ENCODE measurements around the gene SYNC. TPM values are rescaled to one million over a fixed set of nuclear protein-coding genes. Genes with fewer than 3 reads are reported as not detected.
"Not testable (repeated sequence)": the region's sequence is repeated elsewhere in the genome, so short reads cannot be mapped to it uniquely, and the experiment has no call there.

SYNC gene
- total and polyA plus RNA-seq, 2 donors, result 0.66 to 2.5 TPM

DNA sequence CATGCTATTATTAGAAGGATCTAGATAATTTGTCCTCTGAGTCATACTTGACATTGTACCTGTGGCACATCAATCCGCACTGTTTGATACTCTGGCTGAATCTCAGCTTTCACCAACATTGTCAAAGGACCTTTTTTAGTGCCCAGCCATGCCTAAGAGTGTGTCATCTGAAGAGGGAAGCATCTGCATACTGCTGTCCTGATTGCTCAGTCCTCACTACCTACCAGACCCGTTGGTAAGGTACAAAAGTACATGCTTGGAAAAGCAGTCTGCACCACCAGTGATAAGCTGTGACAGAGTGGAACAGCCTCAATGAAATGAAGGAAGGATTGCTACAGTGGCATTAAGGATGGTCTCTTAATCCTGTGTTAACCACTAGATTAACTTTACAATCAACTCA lies 17.1 kb downstream of the SYNC start:
- 86% methylated on average over 2 of the region's 2 CpGs for WGBS
- no peak overlapping the region for H3K27ac ChIP-seq (ENCODE audit: low read depth in 1 of 2, low read length in 1 of 2)
- no peak for DNase-seq (ENCODE audit: low read depth in 6 of 9, low spot score in 9 of 9)
- no peak overlapping the region for H3K4me3 ChIP-seq (ENCODE audit: low read length in 2 of 2)
- no peaks in the 10 kb centered on the region for H3K27me3 ChIP-seq (ENCODE audit: control insufficient read depth in 2 of 2, insufficient read depth in 1 of 2, low read length in 1 of 2)
- peaks cover 33 to 67% of the 10 kb centered on the region in 2 donors for H3K36me3 ChIP-seq (ENCODE audit: control insufficient read depth in 2 of 2, insufficient read depth in 2 of 2, low read length in 1 of 2)
- H3K9me3 ChIP-seq (ENCODE audit: control insufficient read depth in 2 of 2, insufficient read depth in 1 of 2, low read length in 1 of 2), result no peaks in the 10 kb centered on the region
- H3K4me1 ChIP-seq (ENCODE audit: control insufficient read depth in 2 of 2, insufficient read depth in 2 of 2, low read length in 2 of 2), result no peaks in the 10 kb centered on the region

DNA sequence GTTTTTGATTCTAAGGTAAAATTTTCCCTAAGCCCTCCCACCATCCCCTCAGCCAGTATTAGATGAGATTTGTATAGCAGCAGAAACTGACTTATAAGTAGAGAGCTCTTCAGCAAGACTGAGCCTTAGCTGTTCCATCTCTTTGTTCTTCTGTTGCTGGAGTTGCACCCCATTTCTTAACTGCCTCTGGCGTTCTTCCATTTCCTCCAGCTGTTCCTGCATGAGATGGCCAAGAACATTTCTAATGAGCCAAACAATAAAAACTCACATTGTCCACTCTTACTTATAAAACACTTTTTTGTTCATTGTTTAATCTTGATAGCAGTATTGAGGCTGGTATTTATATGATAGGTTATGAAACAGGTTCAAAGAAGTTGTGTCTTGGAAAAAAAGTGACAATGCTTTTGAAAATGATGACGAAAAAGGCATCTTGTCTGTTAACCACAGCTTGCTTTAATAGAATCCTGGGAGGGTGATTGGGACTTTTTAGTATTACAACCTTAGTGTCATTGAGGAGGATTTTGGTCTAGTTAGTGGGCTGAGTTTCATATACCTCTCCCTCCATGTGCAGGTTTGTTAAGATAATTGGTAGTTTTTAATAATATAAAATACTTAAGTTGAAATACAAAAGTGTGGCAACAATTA lies 18.3 kb downstream of the SYNC start:
- no peak overlapping the region for H3K27ac ChIP-seq (ENCODE audit: low read depth in 1 of 2, low read length in 1 of 2)
- no peaks in the 10 kb centered on the region for H3K27me3 ChIP-seq (ENCODE audit: control insufficient read depth in 2 of 2, insufficient read depth in 1 of 2, low read length in 1 of 2)
- H3K36me3 ChIP-seq (ENCODE audit: control insufficient read depth in 2 of 2, insufficient read depth in 2 of 2, low read length in 1 of 2), result peaks cover 38 to 72% of the 10 kb centered on the region in 2 donors
- H3K4me3 ChIP-seq (ENCODE audit: low read length in 2 of 2), result no peak overlapping the region
- H3K4me1 ChIP-seq (ENCODE audit: control insufficient read depth in 2 of 2, insufficient read depth in 2 of 2, low read length in 2 of 2), result no peaks in the 10 kb centered on the region
- 94% methylated on average over 2 of the region's 2 CpGs for WGBS
- H3K9me3 ChIP-seq (ENCODE audit: control insufficient read depth in 2 of 2, insufficient read depth in 1 of 2, low read length in 1 of 2), result no peaks in the 10 kb centered on the region
- no peak for DNase-seq (ENCODE audit: low read depth in 6 of 9, low spot score in 9 of 9)

DNA sequence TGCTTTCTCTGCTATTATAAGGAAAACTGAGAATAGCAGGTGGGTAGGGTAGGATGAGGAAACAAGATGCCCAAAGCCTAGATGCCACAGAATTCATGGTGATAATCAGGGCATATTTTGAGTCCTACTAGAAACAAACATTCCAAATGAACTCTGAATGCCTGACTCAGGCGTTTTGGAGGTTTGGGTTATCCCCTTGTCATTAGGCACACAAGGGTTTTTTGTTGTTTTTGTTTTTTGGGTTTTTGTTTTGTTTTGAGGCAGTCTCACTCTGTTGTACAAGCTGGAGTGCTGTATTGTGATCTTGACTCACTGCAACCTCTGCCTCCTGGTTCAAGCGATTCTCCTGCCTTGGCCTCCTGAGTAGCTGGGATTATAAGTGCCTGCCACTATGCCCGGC lies 19.2 kb downstream of the SYNC start:
- 97% methylated on average over 3 of the region's 3 CpGs for WGBS
- Histone ChIP-seq H3K36me3 (ENCODE audit: control insufficient read depth in 2 of 2, insufficient read depth in 2 of 2, low read length in 1 of 2) (peaks cover 47 to 79% of the 10 kb centered on the region in 2 donors), H3K4me1 (ENCODE audit: control insufficient read depth in 2 of 2, insufficient read depth in 2 of 2, low read length in 2 of 2) (no peaks in the 10 kb centered on the region), H3K4me3 (ENCODE audit: low read length in 2 of 2) (no peak overlapping the region), H3K27me3 (ENCODE audit: control insufficient read depth in 2 of 2, insufficient read depth in 1 of 2, low read length in 1 of 2) (no peaks in the 10 kb centered on the region), H3K9me3 (ENCODE audit: control insufficient read depth in 2 of 2, insufficient read depth in 1 of 2, low read length in 1 of 2) (no peaks in the 10 kb centered on the region), H3K27ac (ENCODE audit: low read depth in 1 of 2, low read length in 1 of 2) (no peak overlapping the region)
- no peak for DNase-seq (ENCODE audit: low read depth in 6 of 9, low spot score in 9 of 9)

DNA sequence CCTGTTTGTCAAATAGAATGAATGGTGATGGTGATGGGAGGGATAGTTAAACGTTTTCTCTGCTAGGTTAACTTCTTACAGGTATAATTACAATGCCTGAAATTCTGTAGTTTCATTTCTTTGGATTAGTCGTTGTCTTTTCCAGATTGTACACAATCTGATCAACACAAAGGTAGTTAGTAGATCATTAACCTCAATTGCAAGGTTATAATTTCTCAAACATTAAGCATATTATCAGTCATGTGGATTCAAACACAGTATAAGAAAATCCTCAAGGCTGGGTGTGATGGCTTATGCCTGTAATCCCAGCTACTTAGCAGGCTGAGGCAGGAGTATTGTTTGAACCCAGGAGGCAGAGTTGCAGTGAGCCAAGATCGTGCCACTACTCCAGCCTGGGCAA lies 20.6 kb downstream of the SYNC start:
- peaks cover 53 to 87% of the 10 kb centered on the region in 2 donors for H3K36me3 ChIP-seq (ENCODE audit: control insufficient read depth in 2 of 2, insufficient read depth in 2 of 2, low read length in 1 of 2)
- 94% methylated on average over 3 of the region's 3 CpGs for WGBS
- no peak overlapping the region for H3K27ac ChIP-seq (ENCODE audit: low read depth in 1 of 2, low read length in 1 of 2)
- no peaks in the 10 kb centered on the region for H3K4me1 ChIP-seq (ENCODE audit: control insufficient read depth in 2 of 2, insufficient read depth in 2 of 2, low read length in 2 of 2)
- H3K27me3 ChIP-seq (ENCODE audit: control insufficient read depth in 2 of 2, insufficient read depth in 1 of 2, low read length in 1 of 2), result no peaks in the 10 kb centered on the region
- DNase-seq (ENCODE audit: low read depth in 6 of 9, low spot score in 9 of 9), result no peak
- H3K9me3 ChIP-seq (ENCODE audit: control insufficient read depth in 2 of 2, insufficient read depth in 1 of 2, low read length in 1 of 2), result no peaks in the 10 kb centered on the region
- H3K4me3 ChIP-seq (ENCODE audit: low read length in 2 of 2), result no peak overlapping the region

DNA sequence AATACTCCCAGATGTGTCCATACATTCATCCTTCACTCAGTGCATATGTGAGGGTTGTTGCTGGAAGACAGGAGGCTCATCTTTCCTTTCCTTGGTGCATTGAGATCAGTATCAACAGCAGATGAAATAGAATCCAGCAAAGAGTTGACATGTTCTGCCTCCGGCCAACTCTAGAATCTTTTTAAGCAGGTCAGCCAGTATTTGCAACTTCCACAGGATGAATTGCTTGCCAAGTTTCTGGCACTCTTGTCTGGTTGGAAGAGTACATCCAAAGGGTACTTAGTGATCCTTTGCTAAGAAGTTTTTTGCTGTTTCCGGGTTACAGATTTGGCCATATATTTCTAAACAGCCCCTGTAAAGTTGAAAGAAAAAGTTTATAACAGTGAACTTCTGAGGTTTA lies 21.1 kb downstream of the SYNC start:
- H3K27ac ChIP-seq (ENCODE audit: low read depth in 1 of 2, low read length in 1 of 2), result no peak overlapping the region
- DNase-seq (ENCODE audit: low read depth in 6 of 9, low spot score in 9 of 9), result no peak
- H3K4me1 ChIP-seq (ENCODE audit: control insufficient read depth in 2 of 2, insufficient read depth in 2 of 2, low read length in 2 of 2), result no peaks in the 10 kb centered on the region
- 96% methylated on average over 2 of the region's 2 CpGs for WGBS
- H3K27me3 ChIP-seq (ENCODE audit: control insufficient read depth in 2 of 2, insufficient read depth in 1 of 2, low read length in 1 of 2), result no peaks in the 10 kb centered on the region
- peaks cover 58 to 88% of the 10 kb centered on the region in 2 donors for H3K36me3 ChIP-seq (ENCODE audit: control insufficient read depth in 2 of 2, insufficient read depth in 2 of 2, low read length in 1 of 2)
- no peak overlapping the region for H3K4me3 ChIP-seq (ENCODE audit: low read length in 2 of 2)
- H3K9me3 ChIP-seq (ENCODE audit: control insufficient read depth in 2 of 2, insufficient read depth in 1 of 2, low read length in 1 of 2), result no peaks in the 10 kb centered on the region

DNA sequence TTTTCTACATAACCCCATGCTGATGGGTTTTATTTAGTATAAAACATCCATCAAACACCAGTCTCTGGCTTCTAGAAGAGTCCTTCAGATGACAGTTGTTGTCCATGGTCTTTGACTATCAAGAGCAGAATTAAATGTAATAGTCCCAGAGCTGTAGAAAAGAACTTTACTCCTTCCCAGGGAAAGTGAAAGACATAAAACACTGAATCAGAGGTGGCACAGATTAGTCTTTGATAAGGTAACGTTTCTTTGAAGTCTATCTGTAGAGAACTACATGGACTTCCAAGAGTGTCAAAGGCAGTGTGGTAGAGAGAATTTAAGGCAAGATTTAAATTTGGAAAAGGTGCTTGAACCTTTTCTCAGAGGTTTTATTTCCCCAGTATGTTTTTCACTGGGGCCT lies 21.9 kb downstream of the SYNC start:
- H3K4me3 ChIP-seq (ENCODE audit: low read length in 2 of 2), result no peak overlapping the region
- no peak for DNase-seq (ENCODE audit: low read depth in 6 of 9, low spot score in 9 of 9)
- peaks cover 58 to 89% of the 10 kb centered on the region in 2 donors for H3K36me3 ChIP-seq (ENCODE audit: control insufficient read depth in 2 of 2, insufficient read depth in 2 of 2, low read length in 1 of 2)
- no peak overlapping the region for H3K27ac ChIP-seq (ENCODE audit: low read depth in 1 of 2, low read length in 1 of 2)
- H3K9me3 ChIP-seq (ENCODE audit: control insufficient read depth in 2 of 2, insufficient read depth in 1 of 2, low read length in 1 of 2), result no peaks in the 10 kb centered on the region
- H3K27me3 ChIP-seq (ENCODE audit: control insufficient read depth in 2 of 2, insufficient read depth in 1 of 2, low read length in 1 of 2), result no peaks in the 10 kb centered on the region
- no peaks in the 10 kb centered on the region for H3K4me1 ChIP-seq (ENCODE audit: control insufficient read depth in 2 of 2, insufficient read depth in 2 of 2, low read length in 2 of 2)
- 98% methylated on average over 1 of the region's 1 CpG for WGBS

DNA sequence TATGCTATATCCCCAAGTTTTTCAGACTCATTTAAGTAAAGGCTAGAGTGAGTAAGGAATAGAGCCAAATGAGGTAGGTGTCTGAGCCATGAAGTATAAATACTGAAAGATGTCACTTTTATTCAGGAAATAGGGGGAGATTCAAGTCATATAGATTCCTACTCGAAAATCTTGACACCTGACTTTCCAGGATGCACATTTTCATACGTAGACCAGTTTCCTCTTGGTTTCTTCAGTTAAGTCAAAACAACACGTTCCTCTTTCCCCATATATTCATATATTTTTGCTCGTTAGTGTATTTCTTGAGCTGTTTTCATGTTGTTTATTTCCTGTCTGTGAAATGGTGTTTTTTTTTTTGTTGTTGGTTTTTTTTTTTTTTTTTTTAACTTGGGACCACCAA lies 22.6 kb downstream of the SYNC start:
- not testable (repeated sequence) for H3K4me1 ChIP-seq (ENCODE audit: control insufficient read depth in 2 of 2, insufficient read depth in 2 of 2, low read length in 2 of 2); H3K4me3 ChIP-seq (ENCODE audit: low read length in 2 of 2); H3K27ac ChIP-seq (ENCODE audit: low read depth in 1 of 2, low read length in 1 of 2); DNase-seq (ENCODE audit: low read depth in 6 of 9, low spot score in 9 of 9); H3K9me3 ChIP-seq (ENCODE audit: control insufficient read depth in 2 of 2, insufficient read depth in 1 of 2, low read length in 1 of 2); H3K27me3 ChIP-seq (ENCODE audit: control insufficient read depth in 2 of 2, insufficient read depth in 1 of 2, low read length in 1 of 2)
- peaks cover 52 to 89% of the 10 kb centered on the region in 2 donors for H3K36me3 ChIP-seq (ENCODE audit: control insufficient read depth in 2 of 2, insufficient read depth in 2 of 2, low read length in 1 of 2)
- WGBS, result 82% methylated on average over 4 of the region's 4 CpGs

DNA sequence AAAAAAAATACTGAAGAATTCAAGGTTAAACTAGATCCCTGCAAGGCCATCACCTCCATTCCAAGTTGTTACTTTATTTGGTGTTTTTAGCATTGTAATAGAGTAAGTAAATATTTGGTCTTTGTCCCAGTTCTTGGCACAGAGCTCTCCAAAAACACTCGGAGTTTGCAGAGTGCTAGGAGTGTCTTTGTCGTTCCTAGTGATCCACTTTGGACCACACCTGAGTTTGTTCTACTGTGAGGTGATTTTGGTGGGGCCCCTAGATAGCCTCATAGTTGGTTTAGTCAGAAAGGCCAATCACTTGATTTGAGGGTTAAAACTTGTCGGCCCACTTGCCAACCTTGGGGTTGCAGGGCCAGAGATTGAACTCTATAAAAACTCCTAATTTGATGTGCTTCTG lies 25.6 kb downstream of the SYNC start:
- Histone ChIP-seq H3K27me3 (ENCODE audit: control insufficient read depth in 2 of 2, insufficient read depth in 1 of 2, low read length in 1 of 2) (no peaks in the 10 kb centered on the region), H3K9me3 (ENCODE audit: control insufficient read depth in 2 of 2, insufficient read depth in 1 of 2, low read length in 1 of 2) (no peaks in the 10 kb centered on the region), H3K36me3 (ENCODE audit: control insufficient read depth in 2 of 2, insufficient read depth in 2 of 2, low read length in 1 of 2) (peaks cover 61 to 87% of the 10 kb centered on the region in 2 donors), H3K27ac (ENCODE audit: low read depth in 1 of 2, low read length in 1 of 2) (no peak overlapping the region), H3K4me1 (ENCODE audit: control insufficient read depth in 2 of 2, insufficient read depth in 2 of 2, low read length in 2 of 2) (no peaks in the 10 kb centered on the region), H3K4me3 (ENCODE audit: low read length in 2 of 2) (no peak overlapping the region)
- no peak for DNase-seq (ENCODE audit: low read depth in 6 of 9, low spot score in 9 of 9)
- WGBS, result 78% methylated on average over 3 of the region's 3 CpGs

DNA sequence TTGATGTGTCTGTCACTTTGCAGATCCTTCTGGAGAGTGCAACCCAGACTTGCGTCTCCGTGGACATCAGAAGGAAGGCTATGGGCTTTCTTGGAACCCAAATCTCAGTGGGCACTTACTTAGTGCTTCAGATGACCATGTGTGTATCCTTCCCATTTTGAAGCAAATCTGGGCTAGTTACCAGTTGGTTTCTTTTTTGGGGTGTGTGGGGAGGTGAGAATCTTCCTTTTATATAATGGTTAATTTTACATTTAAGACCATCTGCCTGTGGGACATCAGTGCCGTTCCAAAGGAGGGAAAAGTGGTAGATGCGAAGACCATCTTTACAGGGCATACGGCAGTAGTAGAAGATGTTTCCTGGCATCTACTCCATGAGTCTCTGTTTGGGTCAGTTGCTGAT lies 33.9 kb downstream of the SYNC start:
- 98% methylated on average over 5 of the region's 5 CpGs for WGBS
- not testable (repeated sequence) for DNase-seq (ENCODE audit: low read depth in 6 of 9, low spot score in 9 of 9); H3K27ac ChIP-seq (ENCODE audit: low read depth in 1 of 2, low read length in 1 of 2); H3K9me3 ChIP-seq (ENCODE audit: control insufficient read depth in 2 of 2, insufficient read depth in 1 of 2, low read length in 1 of 2); H3K4me3 ChIP-seq (ENCODE audit: low read length in 2 of 2); H3K27me3 ChIP-seq (ENCODE audit: control insufficient read depth in 2 of 2, insufficient read depth in 1 of 2, low read length in 1 of 2); H3K4me1 ChIP-seq (ENCODE audit: control insufficient read depth in 2 of 2, insufficient read depth in 2 of 2, low read length in 2 of 2)
- H3K36me3 ChIP-seq (ENCODE audit: control insufficient read depth in 2 of 2, insufficient read depth in 2 of 2, low read length in 1 of 2), result peaks cover 63 to 92% of the 10 kb centered on the region in 2 donors
